Stimulated activated CD4-positive, alpha-beta T cell treated with anti-CD3 and anti-CD28 coated beads, Interleukin-4, amount 100 ng/mL, for 24 hours (primary cell): Measurements from ENCODE around the gene PANX2.

Experiments
- DNase-seq: peaks from one replicate; pipeline ENCODE4 v3.0.0-alpha.2; 2020

Gene PANX2

DNA sequence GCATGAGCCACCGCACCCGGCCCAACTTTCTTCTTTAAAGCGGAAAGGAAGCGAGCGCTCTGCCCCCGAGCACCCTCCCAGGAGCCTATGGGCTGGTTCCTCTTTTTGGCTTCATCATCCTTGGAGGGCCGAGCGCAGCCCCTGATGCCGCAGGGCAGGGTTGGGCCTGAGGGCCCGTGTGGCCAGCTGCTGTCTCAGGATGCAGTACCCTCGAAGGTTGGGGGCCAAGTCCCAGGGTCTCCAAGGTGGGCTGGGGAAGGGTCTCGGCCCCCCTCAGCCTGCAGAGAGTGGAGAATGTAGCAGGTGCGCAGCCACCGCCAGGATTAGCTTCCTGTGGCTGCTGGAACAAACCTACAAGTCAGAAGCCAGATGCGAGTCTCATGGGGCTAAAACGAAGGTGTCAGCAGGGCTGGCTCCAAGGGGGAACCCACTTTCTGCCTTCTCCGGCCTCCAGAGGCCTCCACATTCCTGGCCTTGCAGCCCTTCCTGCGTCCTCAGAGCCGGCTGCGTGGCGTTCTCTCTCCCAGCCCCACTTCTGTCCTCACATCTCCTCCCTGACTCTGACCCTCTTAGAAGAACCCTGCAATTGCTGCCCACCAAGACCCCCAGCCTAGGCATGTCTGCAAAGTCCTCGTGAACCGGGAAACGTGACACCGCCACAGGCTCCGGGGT lies 2.9 kb downstream of the PANX2 start:
- no peak for DNase-seq

- DNase-seq = no peak
These were observed 3.4 kb downstream of the PANX2 start for GRCh38 chr22:50173983-50174355.

DNA sequence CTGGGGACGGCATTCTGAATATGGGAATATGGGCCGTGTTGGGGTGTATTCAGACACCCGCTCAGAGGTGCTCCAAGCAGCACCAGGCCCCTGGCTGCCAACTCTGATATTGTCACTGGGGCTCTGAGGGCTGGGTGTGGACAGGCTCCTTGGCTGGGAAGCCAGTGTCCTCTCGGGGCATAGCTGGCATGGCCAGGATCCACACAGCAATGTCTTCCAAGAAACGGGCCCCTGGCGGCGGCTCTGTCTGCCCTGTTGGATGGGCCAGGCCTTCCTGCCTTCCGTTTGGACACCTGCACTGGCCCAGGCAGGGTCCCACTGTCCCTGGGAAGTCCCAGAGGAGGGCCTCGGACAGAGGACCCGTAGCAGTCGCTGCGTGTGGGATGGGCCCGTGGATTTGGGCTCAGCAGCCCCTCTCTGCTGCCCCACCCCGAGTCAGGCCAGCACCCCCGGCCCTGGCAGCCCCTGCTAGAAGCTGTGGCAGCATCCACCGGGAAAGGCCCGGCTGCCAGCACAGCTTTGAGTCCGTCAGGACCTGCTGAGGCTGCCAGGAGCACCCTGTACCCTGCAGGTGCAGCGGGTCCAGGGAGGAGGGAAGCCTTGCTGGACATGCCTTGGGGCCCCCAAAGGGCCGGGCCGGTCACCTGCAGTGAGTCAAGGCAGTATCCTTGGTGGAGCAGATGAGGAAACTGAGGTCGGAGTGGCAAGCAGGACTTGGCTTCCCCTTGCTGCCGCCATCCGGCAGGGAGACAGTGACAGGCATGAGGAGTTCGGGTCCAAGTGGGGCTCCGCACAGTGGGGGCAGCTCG lies 4.1 kb downstream of the PANX2 start:
- DNase-seq = no peak

- DNase-seq = no peak
These were observed 4.6 kb downstream of the PANX2 start for GRCh38 chr22:50175191-50175461.

GRCh38 chr22:50175921-50176849 lies 5.7 kb downstream of the PANX2 start:
- DNase-seq = no peak

GRCh38 chr22:50176850-50177536 lies 6.5 kb downstream of the PANX2 start:
- no peak for DNase-seq

GRCh38 chr22:50177537-50178470 lies 7.3 kb downstream of the PANX2 start:
- no peak for DNase-seq

GRCh38 chr22:50178471-50178864 lies 7.9 kb downstream of the PANX2 start:
- no peak for DNase-seq

DNA sequence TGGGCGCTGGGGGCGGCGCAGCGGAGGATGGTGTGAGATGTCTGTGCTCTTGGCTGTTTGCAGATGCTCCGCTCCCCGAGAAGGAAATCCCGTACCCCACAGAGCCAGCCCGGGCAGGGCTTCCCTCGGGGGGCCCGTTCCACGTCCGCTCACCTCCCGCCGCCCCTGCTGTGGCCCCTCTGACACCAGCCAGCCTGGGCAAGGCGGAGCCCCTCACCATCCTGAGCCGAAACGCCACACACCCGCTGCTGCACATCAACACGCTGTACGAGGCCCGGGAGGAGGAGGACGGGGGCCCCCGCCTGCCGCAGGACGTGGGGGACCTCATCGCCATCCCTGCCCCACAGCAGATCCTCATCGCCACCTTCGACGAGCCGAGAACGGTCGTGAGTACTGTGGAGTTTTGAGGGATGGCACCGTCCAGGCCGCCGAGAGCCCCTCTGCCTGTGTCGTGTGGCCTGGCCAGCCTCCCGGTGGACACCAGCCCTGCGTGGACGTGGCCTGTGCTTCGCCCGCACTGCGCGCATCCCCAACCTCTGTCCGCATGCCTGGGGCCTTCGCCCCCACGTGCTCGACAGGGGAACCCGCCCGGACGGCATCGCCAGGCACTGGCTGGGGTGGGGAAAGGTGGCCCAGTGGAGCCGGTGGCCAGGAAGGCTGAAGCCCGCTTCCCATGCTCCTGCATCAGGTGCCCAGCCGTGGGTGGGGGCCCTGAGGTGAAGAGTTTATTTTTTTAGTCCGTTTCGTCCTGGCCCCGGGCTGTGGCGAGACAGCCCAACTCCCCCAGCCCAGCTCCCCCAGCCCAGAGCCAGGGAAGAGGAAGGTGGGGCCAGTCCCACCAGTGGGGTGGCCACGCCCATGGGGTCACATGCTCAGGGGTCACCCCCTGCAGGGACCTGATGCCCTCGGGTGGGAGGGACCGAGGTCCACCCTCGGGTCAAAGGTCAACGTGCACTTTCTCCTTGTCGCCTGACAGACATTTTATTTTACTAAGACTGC lies 8.6 kb downstream of the PANX2 start:
- no peak for DNase-seq

DNA sequence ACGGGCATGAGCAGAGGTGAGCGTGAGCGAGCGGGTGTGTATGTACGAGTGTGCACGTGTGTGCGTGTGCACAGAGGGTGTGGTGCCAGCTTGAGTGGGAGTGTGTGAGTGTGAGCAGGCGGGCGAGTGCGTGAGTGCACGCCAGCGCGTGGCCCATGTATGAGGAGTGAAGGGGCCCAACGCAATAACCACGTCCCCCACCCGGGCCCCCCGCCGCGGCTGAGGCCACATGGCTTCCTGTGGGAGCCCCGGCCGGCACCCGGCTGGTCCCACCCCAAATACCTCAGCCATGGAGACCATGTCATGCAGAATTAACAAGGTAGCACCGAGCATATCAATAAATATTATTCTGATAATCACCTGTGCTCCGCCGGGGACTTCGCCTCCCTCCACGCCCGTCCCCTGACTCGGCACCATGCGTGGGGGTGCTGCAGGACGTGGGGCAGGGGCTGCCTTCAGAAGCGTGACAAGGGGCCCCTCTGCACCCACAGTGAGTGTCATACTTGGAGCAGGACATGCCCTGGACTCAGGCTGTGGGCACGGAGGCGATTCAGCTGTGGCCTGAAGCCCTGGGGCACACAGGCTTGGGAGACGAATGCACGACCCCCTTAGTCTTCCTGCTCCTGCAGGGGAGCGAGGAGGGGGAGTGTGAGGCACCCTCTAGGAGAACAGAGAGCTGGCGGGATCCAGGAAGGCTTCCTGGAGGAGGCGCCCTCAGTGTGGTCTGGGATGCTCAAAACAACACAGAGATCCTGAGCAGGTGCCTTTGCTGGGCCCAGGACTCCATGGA lies 9.6 kb downstream of the PANX2 start:
- no peak for DNase-seq

GRCh38 chr22:50180727-50181521 lies 10.4 kb downstream of the PANX2 start:
- DNase-seq = no peak

- DNase-seq = no peak
These were observed 11.9 kb downstream of the PANX2 start for GRCh38 chr22:50182176-50183081.

GRCh38 chr22:50183141-50183971 lies 12.8 kb downstream of the PANX2 start:
- no peak for DNase-seq

- no peak for DNase-seq
These were observed 13.7 kb downstream of the PANX2 start for GRCh38 chr22:50184004-50184901.

DNA sequence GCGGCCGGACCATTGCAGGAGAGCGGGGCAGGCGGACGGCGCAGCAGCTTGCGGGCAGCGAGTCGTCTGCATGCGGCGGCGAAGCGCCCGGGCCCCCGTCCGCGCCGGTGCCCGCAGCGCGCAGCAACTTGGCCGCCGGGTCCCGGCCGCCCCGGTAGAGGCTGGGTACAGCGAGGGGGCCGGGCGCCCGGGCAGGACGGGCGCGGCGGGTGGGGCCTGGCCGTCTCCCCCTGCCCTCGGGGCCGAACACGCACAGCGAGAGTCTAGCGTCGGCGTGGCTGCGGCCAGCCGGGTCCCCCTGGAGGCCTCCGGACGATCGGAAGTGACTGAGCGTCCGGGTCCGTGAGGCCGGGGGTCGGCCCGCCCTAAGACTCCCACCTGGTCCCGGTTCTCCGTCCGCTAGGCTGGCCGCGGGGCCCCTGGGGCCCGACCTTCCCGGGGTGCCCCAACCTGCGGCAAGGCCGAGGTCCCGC lies 14.4 kb downstream of the PANX2 start:
- DNase-seq = no peak
